HG03432 (cell line): ENCODE results near the gene MON2.
A peak's percentile ranks its signal among the peaks of the same experiment; 100 is the strongest.
"Not testable (repeated sequence)": the region's sequence is repeated elsewhere in the genome, so short reads cannot be mapped to it uniquely, and the experiment has no call there.

Experiments used
- ATAC-seq: cut with Tn5 transposase; IDR thresholded peaks from one replicate; pipeline ENCODE4 v1.9.1; 2021; ENCODE audit warnings: mild to moderate bottlenecking, moderate library complexity; ENCODE audit not compliant: unreplicated experiment

MON2 gene

GRCh38 chr12:62543741-62544140, 77.1 kb downstream of the MON2 start:
- ATAC-seq: no peak

GRCh38 chr12:62552906-62553556, 86.4 kb downstream of the MON2 start:
- no peak for ATAC-seq

- ATAC-seq: not testable (repeated sequence)
Observed at GRCh38 chr12:62559366-62559765, 92.7 kb downstream of the MON2 start.

GRCh38 chr12:62562846-62563245, 96.2 kb downstream of the MON2 start:
- ATAC-seq: no peak

- ATAC-seq: peak; percentile 56
Observed at GRCh38 chr12:62575036-62575435, 108.4 kb downstream of the MON2 start.

GRCh38 chr12:62576503-62576902, 109.9 kb downstream of the MON2 start:
- no peak for ATAC-seq

GRCh38 chr12:62578726-62579125, 112.1 kb downstream of the MON2 start:
- no peak for ATAC-seq

GRCh38 chr12:62581288-62582064, 114.8 kb downstream of the MON2 start:
- peak; percentile 74 for ATAC-seq

- ATAC-seq: no peak
Observed at GRCh38 chr12:62582065-62582366, 115.4 kb downstream of the MON2 start.

GRCh38 chr12:62584619-62585018, 118.0 kb downstream of the MON2 start:
- ATAC-seq: no peak

- no peak for ATAC-seq
Observed at GRCh38 chr12:62586850-62587249, 120.2 kb downstream of the MON2 start.

GRCh38 chr12:62588916-62589315, 122.3 kb downstream of the MON2 start:
- no peak for ATAC-seq

- ATAC-seq: no peak
Observed at GRCh38 chr12:62597253-62597652, 130.6 kb downstream of the MON2 start.

- no peak for ATAC-seq
Observed at GRCh38 chr12:62598846-62599245, 132.2 kb downstream of the MON2 start.

GRCh38 chr12:62599854-62600437, 133.3 kb downstream of the MON2 start:
- ATAC-seq: no peak

GRCh38 chr12:62601765-62602164, 135.1 kb downstream of the MON2 start:
- ATAC-seq: no peak

GRCh38 chr12:62602255-62603060, 135.8 kb downstream of the MON2 start:
- peak; percentile 71 for ATAC-seq

GRCh38 chr12:62603061-62603810, 136.6 kb downstream of the MON2 start:
- peak; percentile 72 for ATAC-seq

- no peak for ATAC-seq
Observed at GRCh38 chr12:62603811-62604098, 137.1 kb downstream of the MON2 start.

GRCh38 chr12:62604373-62604772, 137.7 kb downstream of the MON2 start:
- ATAC-seq: no peak

- ATAC-seq: no peak
Observed at GRCh38 chr12:62604871-62605270, 138.2 kb downstream of the MON2 start.
